Calu3 (cell line): Measurements from ENCODE around the gene GABRR1. TPM values are rescaled to one million over a fixed set of nuclear protein-coding genes. Genes with fewer than 3 reads are reported as not detected.

Experiments used
- BruUV-seq: library from RNA; stranded (reverse); fragments of 400-500 nt; replicated peaks from 2 replicates; lab custom pipeline; 2021; lab: Mats Ljungman, UMichigan
- CTCF ChIA-PET: fragments of 300-600 bp; sonication (Branson Sonifier 250); formaldehyde crosslinking; loops from one replicate; lab custom pipeline; 2022; ENCODE audit warnings: antibody characterized with exemption; lab: Charles Lee
- DNase-seq: peaks from one replicate; pipeline ENCODE4 v3.0.0; 2022
- H3K27ac Mint-ChIP-seq: one replicate; pipeline ENCODE4 v1.8.0; 2022; ENCODE audit warnings: mixed read lengths; ENCODE audit not compliant: unreplicated experiment
- H3K27me3 Mint-ChIP-seq: one replicate; pipeline ENCODE4 v1.8.0; 2022; ENCODE audit warnings: mixed read lengths; ENCODE audit not compliant: unreplicated experiment
- H3K36me3 Mint-ChIP-seq: one replicate; pipeline ENCODE4 v1.8.0; 2022; ENCODE audit warnings: mild to moderate bottlenecking, moderate library complexity, mixed read lengths; ENCODE audit not compliant: insufficient read depth, unreplicated experiment
- H3K4me1 Mint-ChIP-seq: one replicate; pipeline ENCODE4 v1.8.0; 2022; ENCODE audit warnings: mild to moderate bottlenecking, low read depth, mixed read lengths; ENCODE audit not compliant: unreplicated experiment
- H3K4me3 Mint-ChIP-seq: one replicate; pipeline ENCODE4 v1.8.0; 2022; ENCODE audit warnings: mild to moderate bottlenecking, low read depth, moderate library complexity, mixed read lengths; ENCODE audit not compliant: unreplicated experiment
- H3K9me3 Mint-ChIP-seq: one replicate; pipeline ENCODE4 v1.8.0; 2022; ENCODE audit warnings: low read depth, mixed read lengths; ENCODE audit not compliant: unreplicated experiment
- intact Hi-C: fragments of 100-400 bp; cut with micrococcal nuclease; formaldehyde crosslinking; loops from one replicate; pipeline ENCODE4 v1.10.0; 2022; ENCODE audit not compliant: unreplicated experiment
- total RNA-seq: library from RNA; stranded (reverse); gene quantifications from 2 replicates; pipeline ENCODE4 v1.2.3, GENCODE V29; 2022
- TF ChIP-seq, protein P1 (sequence below): fragments of 200-600 bp; IDR thresholded peaks from one replicate; pipeline ENCODE4 v1.8.0; 2022; ENCODE audit warnings: antibody characterized with exemption; ENCODE audit not compliant: unreplicated experiment

GABRR1 gene
- total RNA-seq, 1 experiment from 2014 or later = not detected

DNA sequence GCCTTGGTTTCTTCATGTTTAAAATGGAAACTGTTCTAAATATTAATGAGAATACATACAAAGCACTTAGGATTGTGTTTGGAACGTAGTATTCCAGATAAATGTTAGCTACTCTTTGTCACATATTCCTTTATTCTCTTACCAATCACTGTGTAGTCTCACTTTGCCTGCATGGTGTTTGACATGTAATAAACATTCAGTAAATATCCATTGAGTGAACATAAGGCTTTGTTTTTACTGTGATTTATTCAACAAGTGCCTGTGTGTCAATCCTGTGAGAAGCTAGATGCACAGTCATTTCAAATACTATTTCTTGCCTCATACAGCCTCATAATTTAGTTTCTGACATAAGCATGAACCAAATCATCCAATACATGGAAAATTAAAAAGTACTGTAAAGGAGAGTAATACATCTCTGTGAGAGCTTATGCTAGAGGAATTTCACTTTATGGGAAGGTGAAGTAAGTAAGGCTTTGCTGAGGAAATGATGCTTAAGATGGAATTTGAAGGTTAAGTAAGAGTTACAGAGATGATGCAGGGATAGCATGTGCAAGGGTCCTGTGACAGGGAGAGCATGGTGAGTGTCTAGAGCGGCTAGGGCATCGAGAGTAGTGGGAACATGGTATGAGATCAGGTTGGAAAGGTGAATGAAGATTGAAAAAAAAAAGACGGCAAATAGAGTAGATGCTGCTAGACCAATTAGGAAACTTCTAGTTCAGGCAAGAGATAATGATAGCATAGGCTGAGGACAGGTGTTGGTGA lies 56.6 kb downstream of the GABRR1 start:
- Mint-ChIP-seq H3K27me3 (no peaks in the 10 kb centered on the region), H3K4me3 (no peak overlapping the region), H3K9me3 (no peaks in the 10 kb centered on the region), H3K4me1 (no peaks in the 10 kb centered on the region), H3K27ac (no peak overlapping the region), H3K36me3 (peaks cover 9% of the 10 kb centered on the region)
- BruUV-seq = no TSS peak
- no peak for DNase-seq
- TF ChIP-seq, protein P1, sequence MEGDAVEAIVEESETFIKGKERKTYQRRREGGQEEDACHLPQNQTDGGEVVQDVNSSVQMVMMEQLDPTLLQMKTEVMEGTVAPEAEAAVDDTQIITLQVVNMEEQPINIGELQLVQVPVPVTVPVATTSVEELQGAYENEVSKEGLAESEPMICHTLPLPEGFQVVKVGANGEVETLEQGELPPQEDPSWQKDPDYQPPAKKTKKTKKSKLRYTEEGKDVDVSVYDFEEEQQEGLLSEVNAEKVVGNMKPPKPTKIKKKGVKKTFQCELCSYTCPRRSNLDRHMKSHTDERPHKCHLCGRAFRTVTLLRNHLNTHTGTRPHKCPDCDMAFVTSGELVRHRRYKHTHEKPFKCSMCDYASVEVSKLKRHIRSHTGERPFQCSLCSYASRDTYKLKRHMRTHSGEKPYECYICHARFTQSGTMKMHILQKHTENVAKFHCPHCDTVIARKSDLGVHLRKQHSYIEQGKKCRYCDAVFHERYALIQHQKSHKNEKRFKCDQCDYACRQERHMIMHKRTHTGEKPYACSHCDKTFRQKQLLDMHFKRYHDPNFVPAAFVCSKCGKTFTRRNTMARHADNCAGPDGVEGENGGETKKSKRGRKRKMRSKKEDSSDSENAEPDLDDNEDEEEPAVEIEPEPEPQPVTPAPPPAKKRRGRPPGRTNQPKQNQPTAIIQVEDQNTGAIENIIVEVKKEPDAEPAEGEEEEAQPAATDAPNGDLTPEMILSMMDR = no peak
- CTCF ChIA-PET = no interaction called here
- intact Hi-C loops = no loop called here

DNA sequence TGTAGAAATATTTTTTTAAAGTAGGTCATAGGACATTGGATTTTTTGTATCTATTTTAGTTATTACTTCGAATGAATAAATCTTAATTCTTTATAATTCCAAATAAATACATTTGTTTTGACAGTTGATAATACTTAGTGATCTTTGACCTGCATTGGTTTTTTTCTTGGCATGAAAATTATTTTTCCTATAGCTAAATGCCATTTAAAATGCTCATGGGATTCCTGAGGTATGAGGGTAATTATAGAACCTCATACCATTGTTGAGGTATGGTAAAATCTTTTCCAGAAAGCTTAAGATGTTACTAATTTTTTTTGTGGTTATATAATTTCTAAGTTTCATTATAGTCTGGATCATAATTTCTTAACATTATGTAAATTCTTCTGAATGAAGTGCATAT lies 63.0 kb downstream of the GABRR1 start:
- Mint-ChIP-seq H3K27me3 (no peaks in the 10 kb centered on the region), H3K9me3 (no peaks in the 10 kb centered on the region), H3K4me1 (peaks cover 12% of the 10 kb centered on the region), H3K27ac (no peak overlapping the region), H3K36me3 (peaks cover 22% of the 10 kb centered on the region), H3K4me3 (no peak overlapping the region)
- no peak for DNase-seq
- no TSS peak for BruUV-seq
- TF ChIP-seq, protein P1 = no peak
- CTCF ChIA-PET = no interaction called here
- intact Hi-C loops = no loop called here

- Mint-ChIP-seq H3K36me3 (peaks cover 44% of the 10 kb centered on the region), H3K9me3 (no peaks in the 10 kb centered on the region), H3K4me1 (peaks cover 26% of the 10 kb centered on the region), H3K4me3 (peak overlapping the region; percentile 27), H3K27ac (peak overlapping the region; percentile 34), H3K27me3 (no peaks in the 10 kb centered on the region)
- no TSS peak for BruUV-seq
- intact Hi-C loops = no loop called here
- CTCF ChIA-PET = interaction anchor here (0.7 to 1.2 kb wide), 2 partner anchors 26 to 165 kb away, joined by 3 to 6 read pairs; no protein-coding TSS in a partner anchor
- TF ChIP-seq, protein P1 = no peak
- DNase-seq = peak; percentile 39
Measured at GRCh38 chr6:89148016-89148750, 69.0 kb downstream of the GABRR1 start.

- Mint-ChIP-seq H3K9me3 (no peaks in the 10 kb centered on the region), H3K4me3 (peak overlapping the region; percentile 81), H3K27me3 (no peaks in the 10 kb centered on the region), H3K36me3 (peaks cover 38% of the 10 kb centered on the region), H3K27ac (peak overlapping the region; percentile 84), H3K4me1 (peaks cover 25% of the 10 kb centered on the region)
- BruUV-seq = TSS peak; percentile 58
- TF ChIP-seq, protein P1 = no peak
- CTCF ChIA-PET = interaction anchor here (0.7 to 1.3 kb wide), 3 partner anchors 25 to 164 kb away, joined by 3 to 6 read pairs (median 6); partner anchors contain the start of gene PNRC1
- no peak for DNase-seq
- intact Hi-C loops = no loop called here
Measured at GRCh38 chr6:89146718-89147700, 70.1 kb downstream of the GABRR1 start.
